GM19023 (cell line): ENCODE results near the gene ANXA6.
"Not testable (repeated sequence)": the region's sequence is repeated elsewhere in the genome, so short reads cannot be mapped to it uniquely, and the experiment has no call there.

ENCODE experiments used
- ATAC-seq: cut with Tn5 transposase; IDR thresholded peaks from one replicate; pipeline ENCODE4 v1.9.1; 2021; ENCODE audit warnings: mild to moderate bottlenecking, moderate library complexity; ENCODE audit not compliant: unreplicated experiment

ANXA6 gene

GRCh38 chr5:151181818-151182523, 24.4 kb upstream of the ANXA6 start:
- ATAC-seq, result no peak

GRCh38 chr5:151180291-151180690, 22.7 kb upstream of the ANXA6 start:
- ATAC-seq, result no peak

GRCh38 chr5:151179489-151179840, 21.9 kb upstream of the ANXA6 start:
- no peak for ATAC-seq

- ATAC-seq, result no peak
These were observed 21.4 kb upstream of the ANXA6 start for GRCh38 chr5:151178777-151179488.

- ATAC-seq, result no peak
These were observed 20.8 kb upstream of the ANXA6 start for GRCh38 chr5:151178372-151178771.

- ATAC-seq, result not testable (repeated sequence)
These were observed 18.7 kb upstream of the ANXA6 start for GRCh38 chr5:151176268-151176667.

- no peak for ATAC-seq
These were observed 17.1 kb upstream of the ANXA6 start for GRCh38 chr5:151174612-151175101.

- no peak for ATAC-seq
These were observed 16.4 kb upstream of the ANXA6 start for GRCh38 chr5:151173711-151174611.

- ATAC-seq, result no peak
These were observed 13.9 kb upstream of the ANXA6 start for GRCh38 chr5:151171529-151171928.

GRCh38 chr5:151168602-151169344, 11.2 kb upstream of the ANXA6 start:
- ATAC-seq, result no peak

- no peak for ATAC-seq
These were observed 9.4 kb upstream of the ANXA6 start for GRCh38 chr5:151167022-151167421.

GRCh38 chr5:151164687-151165392, 7.3 kb upstream of the ANXA6 start:
- peak; percentile 79 for ATAC-seq

GRCh38 chr5:151162776-151163175, 5.2 kb upstream of the ANXA6 start:
- ATAC-seq, result no peak

- no peak for ATAC-seq
These were observed 2.2 kb upstream of the ANXA6 start for GRCh38 chr5:151159649-151160373.

GRCh38 chr5:151158287-151158661, 695 bp upstream of the ANXA6 start:
- ATAC-seq, result no peak

GRCh38 chr5:151156507-151157420, 815 bp downstream of the ANXA6 start:
- peak; percentile 24 for ATAC-seq

GRCh38 chr5:151155775-151156506, 1.6 kb downstream of the ANXA6 start:
- ATAC-seq, result no peak
